ENCODE measurements around the gene ZNF76. TPM values are rescaled to one million over a fixed set of nuclear protein-coding genes. Genes with fewer than 3 reads are reported as not detected.

ZNF76 gene
- total and polyA plus RNA-seq, 2 donors (not counting 1 experiment from before 2014, with no cell fraction given), result 96.9 to 145 TPM

DNA sequence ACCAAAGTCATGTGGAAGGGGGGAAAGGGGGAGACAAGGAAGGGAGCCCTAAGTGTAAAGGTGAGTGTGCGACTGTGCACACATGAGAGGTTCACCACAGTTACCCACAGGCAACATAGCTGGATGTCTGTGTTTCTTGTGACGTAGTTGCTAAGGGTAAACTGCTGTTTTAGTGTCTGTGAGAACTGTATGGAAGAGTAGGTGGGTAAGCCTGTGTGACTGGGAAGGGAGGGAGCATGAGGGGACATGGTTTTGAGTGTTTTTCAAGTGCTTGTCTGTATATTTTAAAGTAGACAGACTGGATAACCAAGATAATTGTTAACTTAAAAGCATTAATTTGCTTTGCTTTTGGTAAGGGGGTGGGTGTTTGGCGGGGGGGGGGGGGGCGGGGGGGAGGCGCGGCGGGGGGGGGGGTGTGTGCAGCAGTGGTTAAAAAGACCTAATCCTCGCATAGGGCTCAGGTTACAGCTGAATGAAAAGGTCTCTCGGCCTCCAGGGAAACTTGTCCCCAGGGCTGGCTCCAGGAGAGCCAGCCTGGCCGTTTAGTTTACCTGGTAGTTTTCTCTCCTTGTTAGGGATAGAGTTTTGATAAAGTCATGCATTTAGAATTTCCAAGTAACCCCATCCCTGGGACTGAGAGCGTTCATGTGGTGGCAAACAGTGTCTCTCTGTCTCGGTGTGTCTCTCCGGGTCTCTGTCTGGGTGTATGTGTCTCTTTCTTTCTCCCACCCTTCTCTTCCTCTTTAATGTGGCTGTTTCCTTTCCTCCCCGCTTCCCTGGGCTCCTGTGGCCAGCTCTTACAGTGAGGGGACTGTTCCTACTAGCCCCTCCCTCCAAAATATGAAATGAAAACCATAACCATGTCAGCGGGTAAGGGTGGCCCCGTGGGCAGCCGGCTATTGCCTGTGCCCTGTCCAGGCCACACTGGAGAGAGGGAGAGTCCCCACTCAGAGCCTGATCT lies 42.4 kb upstream of the ZNF76 start:
- Mint-ChIP-seq H3K4me3 (no peak overlapping the region), H3K27me3 (peaks cover 48% of the 10 kb centered on the region), H3K27ac (no peak overlapping the region), H3K9me3 (ENCODE audit: insufficient read depth) (no peaks in the 10 kb centered on the region), H3K4me1 (peaks cover 8% of the 10 kb centered on the region)
- intact Hi-C loops (cut with micrococcal nuclease), result no loop called here
- peaks cover 0 to 62% (median 27%) of the 10 kb centered on the region in 4 experiments for H3K27me3 ChIP-seq (replicated peaks in 1 of 4; ENCODE audit: control extremely low read depth in 1 of 4, control insufficient read depth in 3 of 4, insufficient read depth in 4 of 4, low read length in 3 of 4)
- H3K9me3 ChIP-seq (ENCODE audit: control extremely low read depth in 1 of 3, control insufficient read depth in 2 of 3, insufficient read depth in 1 of 3, low read length in 2 of 3), result peaks cover 0 to 3% (median 0%) of the 10 kb centered on the region in 3 donors
- H3K4me1 ChIP-seq (ENCODE audit: control insufficient read depth in 2 of 2, insufficient read depth in 2 of 2, low read length in 2 of 2), result peaks cover 10 to 15% of the 10 kb centered on the region in 2 donors
- H3K9ac ChIP-seq (ENCODE audit: low read length), result no peak overlapping the region
- POLR2A ChIA-PET, result no interaction called here
- no peak overlapping the region for H2AFZ ChIP-seq (ENCODE audit: insufficient read depth, low read depth, low read length, poor library complexity, severe bottlenecking)
- no peak for TF ChIP-seq EZH2 (IDR thresholded peaks at IDR 0.05; ENCODE audit: borderline replicate concordance, insufficient read depth, low read depth, low read length, poor library complexity, severe bottlenecking)
- TF ChIP-seq, protein P1, sequence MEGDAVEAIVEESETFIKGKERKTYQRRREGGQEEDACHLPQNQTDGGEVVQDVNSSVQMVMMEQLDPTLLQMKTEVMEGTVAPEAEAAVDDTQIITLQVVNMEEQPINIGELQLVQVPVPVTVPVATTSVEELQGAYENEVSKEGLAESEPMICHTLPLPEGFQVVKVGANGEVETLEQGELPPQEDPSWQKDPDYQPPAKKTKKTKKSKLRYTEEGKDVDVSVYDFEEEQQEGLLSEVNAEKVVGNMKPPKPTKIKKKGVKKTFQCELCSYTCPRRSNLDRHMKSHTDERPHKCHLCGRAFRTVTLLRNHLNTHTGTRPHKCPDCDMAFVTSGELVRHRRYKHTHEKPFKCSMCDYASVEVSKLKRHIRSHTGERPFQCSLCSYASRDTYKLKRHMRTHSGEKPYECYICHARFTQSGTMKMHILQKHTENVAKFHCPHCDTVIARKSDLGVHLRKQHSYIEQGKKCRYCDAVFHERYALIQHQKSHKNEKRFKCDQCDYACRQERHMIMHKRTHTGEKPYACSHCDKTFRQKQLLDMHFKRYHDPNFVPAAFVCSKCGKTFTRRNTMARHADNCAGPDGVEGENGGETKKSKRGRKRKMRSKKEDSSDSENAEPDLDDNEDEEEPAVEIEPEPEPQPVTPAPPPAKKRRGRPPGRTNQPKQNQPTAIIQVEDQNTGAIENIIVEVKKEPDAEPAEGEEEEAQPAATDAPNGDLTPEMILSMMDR (IDR thresholded peaks at IDR 0.05), result no peak
- no peak overlapping the region for H3K27ac ChIP-seq (ENCODE audit: low read length in 2 of 2)
- no peak for DNase-seq
- no peak overlapping the region for H3K4me2 ChIP-seq (replicated peaks; ENCODE audit: low read depth, low read length, poor library complexity, severe bottlenecking)
- no peak overlapping the region for H3K4me3 ChIP-seq (ENCODE audit: control extremely low read depth in 1 of 5, extremely low read depth in 1 of 5, insufficient read depth in 1 of 5, low read depth in 2 of 5, low read length in 4 of 5)
- H3K36me3 ChIP-seq (replicated peaks in 1 of 2; ENCODE audit: control extremely low read depth in 1 of 2, control insufficient read depth in 1 of 2, extremely low read depth in 1 of 2, insufficient read depth in 2 of 2, low read length in 1 of 2), result no peaks in the 10 kb centered on the region
- WGBS (ENCODE audit: insufficient coverage), result 82% methylated on average over 7 of the region's 17 CpGs
- H4K20me1 ChIP-seq (ENCODE audit: control insufficient read depth, insufficient read depth, low read length, poor library complexity, severe bottlenecking), result no peaks in the 10 kb centered on the region
- CTCF ChIA-PET, result no interaction called here
- H3K79me2 ChIP-seq (ENCODE audit: control insufficient read depth, insufficient read depth, low read length), result no peaks in the 10 kb centered on the region
- no peak for ATAC-seq (ENCODE audit: low read depth)

DNA sequence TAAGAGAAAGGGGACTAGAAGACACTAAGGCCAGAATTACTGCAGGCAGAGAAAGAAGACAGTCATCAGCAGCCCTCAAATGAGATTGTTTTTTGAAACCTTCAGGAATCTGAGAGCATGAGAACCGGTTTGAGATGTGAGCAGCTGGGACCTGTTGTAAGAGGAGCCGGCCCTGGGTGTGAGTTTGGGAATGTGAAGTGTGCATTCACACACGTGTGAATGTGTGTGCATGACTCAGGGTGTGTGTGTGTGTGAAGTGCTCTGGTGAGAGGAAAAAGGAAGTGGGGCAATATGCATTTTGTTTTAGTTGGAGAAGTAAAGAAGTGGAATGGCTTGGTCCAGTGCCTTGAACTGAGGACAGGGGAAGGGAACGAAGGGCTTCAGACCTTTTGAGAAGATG lies 41.5 kb upstream of the ZNF76 start:
- H3K79me2 ChIP-seq (ENCODE audit: control insufficient read depth, insufficient read depth, low read length), result no peaks in the 10 kb centered on the region
- Mint-ChIP-seq H3K27ac (no peak overlapping the region), H3K4me1 (peaks cover 6% of the 10 kb centered on the region), H3K9me3 (ENCODE audit: insufficient read depth) (no peaks in the 10 kb centered on the region), H3K27me3 (peaks cover 39% of the 10 kb centered on the region), H3K4me3 (no peak overlapping the region)
- peaks cover 0 to 55% (median 19%) of the 10 kb centered on the region in 4 experiments for H3K27me3 ChIP-seq (replicated peaks in 1 of 4; ENCODE audit: control extremely low read depth in 1 of 4, control insufficient read depth in 3 of 4, insufficient read depth in 4 of 4, low read length in 3 of 4)
- no peaks in the 10 kb centered on the region for H3K36me3 ChIP-seq (replicated peaks in 1 of 2; ENCODE audit: control extremely low read depth in 1 of 2, control insufficient read depth in 1 of 2, extremely low read depth in 1 of 2, insufficient read depth in 2 of 2, low read length in 1 of 2)
- H4K20me1 ChIP-seq (ENCODE audit: control insufficient read depth, insufficient read depth, low read length, poor library complexity, severe bottlenecking), result no peaks in the 10 kb centered on the region
- no peak overlapping the region for H2AFZ ChIP-seq (ENCODE audit: insufficient read depth, low read depth, low read length, poor library complexity, severe bottlenecking)
- H3K9ac ChIP-seq (ENCODE audit: low read length), result no peak overlapping the region
- H3K4me3 ChIP-seq (ENCODE audit: control extremely low read depth in 1 of 5, extremely low read depth in 1 of 5, insufficient read depth in 1 of 5, low read depth in 2 of 5, low read length in 4 of 5), result no peak overlapping the region
- no peak overlapping the region for H3K27ac ChIP-seq (ENCODE audit: low read length in 2 of 2)
- H3K9me3 ChIP-seq (ENCODE audit: control extremely low read depth in 1 of 3, control insufficient read depth in 2 of 3, insufficient read depth in 1 of 3, low read length in 2 of 3), result peaks cover 0 to 3% (median 0%) of the 10 kb centered on the region in 3 donors
- CTCF ChIA-PET, result no interaction called here
- intact Hi-C loops (cut with micrococcal nuclease), result no loop called here
- TF ChIP-seq, protein P1 (IDR thresholded peaks at IDR 0.05), result no peak
- TF ChIP-seq EZH2 (IDR thresholded peaks at IDR 0.05; ENCODE audit: borderline replicate concordance, insufficient read depth, low read depth, low read length, poor library complexity, severe bottlenecking), result no peak
- DNase-seq (no peak), ATAC-seq (ENCODE audit: low read depth) (no peak)
- H3K4me2 ChIP-seq (replicated peaks; ENCODE audit: low read depth, low read length, poor library complexity, severe bottlenecking), result no peak overlapping the region
- POLR2A ChIA-PET, result no interaction called here
- 37% methylated on average over 4 of the region's 4 CpGs for WGBS (ENCODE audit: insufficient coverage)
- H3K4me1 ChIP-seq (ENCODE audit: control insufficient read depth in 2 of 2, insufficient read depth in 2 of 2, low read length in 2 of 2), result peaks cover 10 to 14% of the 10 kb centered on the region in 2 donors

Data from B cell (primary cell).